Heart right ventricle (tissue), 16 donors: Measurements from ENCODE around the gene MGAT5. TPM values are rescaled to one million over a fixed set of nuclear protein-coding genes. Genes with fewer than 3 reads are reported as not detected.
A peak's percentile ranks its signal among the peaks of the same experiment; 100 is the strongest.

Source experiments
- ATAC-seq, 8 donors: fragments of 200-7000 bp; cut with Tn5 transposase; one replicate each; pipeline ENCODE4 v1.9.1; 2020; ENCODE audit warnings: mild to moderate bottlenecking in 8 of 8, moderate library complexity in 8 of 8, moderate number of reproducible peaks in 1 of 8
- DNase-seq, 2 donors: peaks; one replicate each; pipeline ENCODE4 v3.0.0-alpha.2; 2020
- H3K27ac ChIP-seq, 10 donors: fragments of 200-600 bp; sonication (generic) in 2 of 10; one replicate each; pipeline versions ENCODE4 v1.5.0 to v1.8.0; 2020 to 2022; ENCODE audit warnings: mild to moderate bottlenecking in 3 of 10
- H3K27me3 ChIP-seq, 7 donors: fragments of 200-600 bp; one replicate each; pipeline ENCODE4 v1.8.0; 2021 to 2022; ENCODE audit warnings: mild to moderate bottlenecking in 2 of 7
- H3K36me3 ChIP-seq, 9 donors: fragments of 200-600 bp; sonication (generic) in 1 of 9; one replicate each; pipeline versions ENCODE4 v1.5.0 to v1.8.0; 2020 to 2022; ENCODE audit warnings: mild to moderate bottlenecking in 2 of 9
- H3K4me1 ChIP-seq, 9 donors: fragments of 200-600 bp; sonication (generic) in 1 of 9; one replicate each; pipeline versions ENCODE4 v1.5.0 to v1.8.0; 2020 to 2022; ENCODE audit warnings: mild to moderate bottlenecking in 4 of 9
- H3K4me3 ChIP-seq, 10 donors: fragments of 200-600 bp; sonication (generic) in 2 of 10; one replicate each; pipeline versions ENCODE4 v1.5.0 to v1.8.0; 2020 to 2022; ENCODE audit warnings: mild to moderate bottlenecking in 7 of 10, moderate library complexity in 2 of 10
- H3K9me3 ChIP-seq, 11 donors: fragments of 200-600 bp in 10 of 11; sonication (generic) in 2 of 11; one replicate each; pipeline versions ENCODE4 v1.5.0 to v1.8.0; 2013 to 2022; ENCODE audit warnings: mild to moderate bottlenecking in 2 of 11, control low read depth in 1 of 11, moderate library complexity in 1 of 11
- WGBS, 2 donors: extraction: QIAGEN DNeasy Blood & Tissue Kit; methylation state at CpG; one replicate each; pipeline ENCODE4 v1.1.7; 2013; ENCODE audit warnings: inconsistent platforms in 1 of 2; 5-methylcytosine and 5-hydroxymethylcytosine counted together
- intact Hi-C, 10 donors: fragments of 100-400 bp; cut with DNase I; formaldehyde crosslinking; loops; one replicate each; pipeline versions ENCODE4 v1.11.1 to v1.14.2; 2022
- polyA plus RNA-seq, 2 donors: library from polyadenylated mRNA; stranded (reverse); fragments of 200-250 nt; gene quantifications; one replicate each; pipeline ENCODE4 v1.2.3, GENCODE V29; 2013
- total RNA-seq, 10 donors: library from RNA; stranded (reverse); fragmentation: NEBNext Ultra II Directional in 3 of 10; extraction: Animal tissue kit (Norgen Biotek cat#: 25700) in 3 of 10; gene quantifications; one replicate each; pipeline versions ENCODE4 v1.2.1 to v1.2.4, GENCODE V29; 2021 to 2023
- TF ChIP-seq, protein P1 (sequence below), 9 donors: fragments of 200-600 bp; sonication (generic) in 2 of 9; IDR thresholded peaks; one replicate each; pipeline versions ENCODE4 v1.5.0 to v1.8.0; 2021 to 2022; ENCODE audit warnings: antibody characterized with exemption in 9 of 9, mild to moderate bottlenecking in 5 of 9, moderate library complexity in 1 of 9
- donor health status: Arrhythmogenic right ventricular cardiomyopathy.
- donor health status: ischemic (EF 13 %, LVEDD 7.1; RV severe dilation, severe dysfunction).
- donor health status: healthy with polysubstance abuse.
- donor health status: DM: no; HTN: yes; CAD: no.
- donor health status: DM: no; HTN: no; CAD: no.
- donor health status: ischemic (EF 25% LVEDD 6.9; RV normal size, moderate dysfunction).
- donor health status: ischemic (EF 25% LVEDD 5.7; RV mildly dilated, moderate dysfunction).
- donor health status: healthy.
- donor health status: DM: yes; HTN: yes; CAD: no.
- donor health status: Ischemic cardiomyopathy.
- donor health status: ischemic (EF 35%, LVEDD 5.7; RV mildly dilated, moderate dysfunction).
- donor health status: nonischemic (EF 11% LVEDD 7.7; RV severe dilation, severe dysfunction).
- donor health status: DM: yes; HTN: yes; CAD: no.
- donor health status: PGD.
- donor health status: ischemic (EF 29% LVEDD 5.4; RV normal size, mild dysfunction).
- donor health status: nonischemic (EF 23%, LVEDD 6.1; RV moderate dilation, normal function).

Gene MGAT5
- total and polyA plus RNA-seq, 12 donors: 6.4 to 111 (median 92.2) TPM

DNA sequence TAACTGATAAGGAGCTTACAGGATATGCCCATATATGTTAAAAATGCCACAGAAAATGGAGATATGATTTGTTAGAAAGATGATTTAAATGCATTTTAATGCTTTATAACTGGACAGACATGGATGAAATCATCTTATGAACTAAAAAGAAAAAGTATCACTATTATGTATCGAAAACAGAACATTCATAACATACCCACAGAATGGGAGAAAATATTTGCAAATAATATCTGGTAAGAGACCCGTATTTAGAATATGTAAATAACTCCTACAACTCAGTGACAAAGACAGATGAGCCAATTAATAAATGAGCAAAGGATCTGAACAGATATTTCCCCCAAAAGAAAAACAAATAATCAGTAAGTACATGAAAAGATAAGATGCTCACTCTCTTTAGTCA lies 24.3 kb upstream of the MGAT5 start:
- peaks cover 0 to 67% (median 42%) of the 10 kb centered on the region in 9 donors for H3K4me1 ChIP-seq
- ATAC-seq (no peak), DNase-seq (no peak)
- WGBS, 2 donors: 97 to 99% methylated on average over 2 of the region's 2 CpGs
- no peaks in the 10 kb centered on the region for H3K36me3 ChIP-seq
- H3K4me3 ChIP-seq: no peak overlapping the region
- no peaks in the 10 kb centered on the region for H3K27me3 ChIP-seq
- no peak overlapping the region for H3K27ac ChIP-seq
- H3K9me3 ChIP-seq: peaks cover 0 to 12% (median 4%) of the 10 kb centered on the region in 11 donors
- TF ChIP-seq, protein P1, sequence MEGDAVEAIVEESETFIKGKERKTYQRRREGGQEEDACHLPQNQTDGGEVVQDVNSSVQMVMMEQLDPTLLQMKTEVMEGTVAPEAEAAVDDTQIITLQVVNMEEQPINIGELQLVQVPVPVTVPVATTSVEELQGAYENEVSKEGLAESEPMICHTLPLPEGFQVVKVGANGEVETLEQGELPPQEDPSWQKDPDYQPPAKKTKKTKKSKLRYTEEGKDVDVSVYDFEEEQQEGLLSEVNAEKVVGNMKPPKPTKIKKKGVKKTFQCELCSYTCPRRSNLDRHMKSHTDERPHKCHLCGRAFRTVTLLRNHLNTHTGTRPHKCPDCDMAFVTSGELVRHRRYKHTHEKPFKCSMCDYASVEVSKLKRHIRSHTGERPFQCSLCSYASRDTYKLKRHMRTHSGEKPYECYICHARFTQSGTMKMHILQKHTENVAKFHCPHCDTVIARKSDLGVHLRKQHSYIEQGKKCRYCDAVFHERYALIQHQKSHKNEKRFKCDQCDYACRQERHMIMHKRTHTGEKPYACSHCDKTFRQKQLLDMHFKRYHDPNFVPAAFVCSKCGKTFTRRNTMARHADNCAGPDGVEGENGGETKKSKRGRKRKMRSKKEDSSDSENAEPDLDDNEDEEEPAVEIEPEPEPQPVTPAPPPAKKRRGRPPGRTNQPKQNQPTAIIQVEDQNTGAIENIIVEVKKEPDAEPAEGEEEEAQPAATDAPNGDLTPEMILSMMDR (IDR thresholded peaks at IDR 0.05): no peak
- intact Hi-C loops: no loop called here

DNA sequence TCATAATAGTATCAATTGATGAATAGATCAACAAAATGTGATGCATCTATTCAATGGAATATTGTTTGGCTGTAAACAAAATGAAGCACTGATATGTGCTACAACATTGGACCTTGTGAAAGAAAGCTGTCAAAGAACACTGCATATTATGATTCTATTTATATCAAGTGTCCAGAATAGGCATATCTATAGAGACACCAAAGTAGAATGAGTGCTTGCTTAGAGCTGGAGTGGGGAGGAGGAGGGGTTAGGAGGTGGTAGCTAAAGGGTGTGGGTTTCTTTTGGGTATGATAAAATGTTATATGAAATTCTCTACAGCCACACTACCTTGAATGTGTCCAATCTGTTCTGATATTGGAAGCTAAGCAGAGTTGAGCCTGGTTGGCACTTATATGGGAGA lies 23.0 kb upstream of the MGAT5 start:
- peaks cover 0 to 68% (median 50%) of the 10 kb centered on the region in 9 donors for H3K4me1 ChIP-seq
- TF ChIP-seq, protein P1 (IDR thresholded peaks at IDR 0.05): no peak
- ATAC-seq: peak in 5 of 8 donors; percentile 54 to 79 (median 77)

DNA sequence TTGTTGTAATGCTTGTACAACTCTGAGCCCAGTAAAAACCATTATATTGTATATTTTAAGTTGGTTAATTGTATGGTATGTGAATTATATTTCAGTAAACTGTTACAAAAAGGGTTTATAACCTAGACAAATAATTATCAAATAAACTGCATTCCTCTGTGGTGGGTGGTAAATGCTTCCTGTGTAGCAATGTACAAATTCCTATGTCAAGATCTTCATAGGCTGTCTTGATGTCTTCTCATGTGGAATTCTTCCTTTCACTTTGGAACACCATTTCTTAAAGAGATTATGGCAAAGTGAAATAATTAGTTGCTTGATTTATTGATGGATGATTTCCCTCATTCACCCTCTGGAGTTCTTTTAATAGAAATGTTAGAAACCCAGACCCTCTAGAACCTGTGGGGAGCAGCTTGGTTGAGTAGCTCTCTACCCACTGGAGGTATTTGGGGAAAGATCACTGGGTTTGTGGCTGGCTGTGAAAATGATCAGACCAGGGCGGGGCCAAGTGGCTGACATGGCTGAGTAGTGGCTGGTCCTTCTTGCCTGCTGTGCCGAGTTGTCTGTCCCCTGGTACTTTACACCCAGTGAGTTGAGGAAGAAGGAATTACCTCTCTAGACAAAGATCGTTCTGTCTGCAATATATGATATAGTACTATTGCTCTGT lies 22.4 kb upstream of the MGAT5 start:
- Histone ChIP-seq H3K27ac (peak overlapping the region in 5 of 10 donors; percentile 17 to 67 (median 24)), H3K36me3 (no peaks in the 10 kb centered on the region), H3K27me3 (no peaks in the 10 kb centered on the region), H3K4me3 (no peak overlapping the region), H3K9me3 (peaks cover 0 to 12% (median 4%) of the 10 kb centered on the region in 11 donors), H3K4me1 (peaks cover 0 to 67% (median 46%) of the 10 kb centered on the region in 9 donors)
- WGBS, 2 donors: 79 to 99% methylated on average over 3 of the region's 3 CpGs
- TF ChIP-seq, protein P1 (IDR thresholded peaks at IDR 0.05): no peak
- DNase-seq: no peak
- peak in 2 of 8 donors; percentile 16 to 31 for ATAC-seq
- intact Hi-C loops: loop anchor here in 1 of 10 donors (10.0 kb wide), 1 partner anchor 183 kb away; no protein-coding TSS in a partner anchor

More for the DNA sequence above, 23.0 kb upstream of the MGAT5 start:
- Histone ChIP-seq H3K27me3 (no peaks in the 10 kb centered on the region), H3K36me3 (no peaks in the 10 kb centered on the region), H3K27ac (peak overlapping the region in 4 of 10 donors; percentile 17 to 28 (median 20)), H3K9me3 (peaks cover 0 to 12% (median 4%) of the 10 kb centered on the region in 11 donors), H3K4me3 (no peak overlapping the region)
- no peak for DNase-seq
- intact Hi-C loops: loop anchor here in 1 of 10 donors (10.0 kb wide), 1 partner anchor 184 kb away; no protein-coding TSS in a partner anchor

DNA sequence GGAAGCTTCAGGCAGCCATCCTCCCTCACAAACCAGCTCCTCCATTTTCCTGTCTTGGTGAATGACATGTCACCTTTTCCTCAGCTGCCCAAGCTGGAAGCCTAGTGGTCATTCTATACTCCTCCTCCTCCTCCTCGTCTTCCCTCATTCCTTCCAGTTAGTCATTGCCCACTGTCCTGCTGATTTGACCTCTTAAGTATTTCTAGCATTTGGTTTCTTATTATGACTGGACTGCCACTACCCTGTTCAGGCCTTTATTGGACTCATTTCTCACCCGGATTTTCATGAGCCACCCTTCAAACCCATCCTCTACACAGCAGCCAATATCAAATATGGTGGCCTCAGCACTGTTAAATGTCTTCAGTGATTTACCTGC lies 21.9 kb upstream of the MGAT5 start:
- H3K4me1 ChIP-seq: peaks cover 0 to 65% (median 41%) of the 10 kb centered on the region in 9 donors
- no peak for ATAC-seq
- H3K9me3 ChIP-seq: peaks cover 0 to 12% (median 4%) of the 10 kb centered on the region in 11 donors

More for the DNA sequence above, 21.9 kb upstream of the MGAT5 start:
- H3K27me3 ChIP-seq: no peaks in the 10 kb centered on the region
- H3K27ac ChIP-seq: peak overlapping the region in 2 of 10 donors; percentile 17 to 67
- H3K4me3 ChIP-seq: no peak overlapping the region
- 86 to 90% methylated on average over 2 of the region's 2 CpGs for WGBS, 2 donors
- TF ChIP-seq, protein P1 (IDR thresholded peaks at IDR 0.05): no peak
- DNase-seq: no peak
- intact Hi-C loops: loop anchor here in 2 of 10 donors (1.0 to 10.0 kb wide), 2 partner anchors 8 to 183 kb away; no protein-coding TSS in a partner anchor
- H3K36me3 ChIP-seq: no peaks in the 10 kb centered on the region
